GM18526 (cell line): ENCODE measurements around the gene CPEB4.

Experiments used
- POLR2A ChIP-seq: IDR thresholded peaks from 3 replicates; pipeline ENCODE4 v1.6.1; 2011; ENCODE audit not compliant: insufficient read length; ENCODE audit errors: extremely low read depth

The CPEB4 gene

GRCh38 chr5:173888473-173889131, 453 bp downstream of the CPEB4 start:
- TF ChIP-seq POLR2A: no peak

GRCh38 chr5:173890195-173890991, 2.2 kb downstream of the CPEB4 start:
- no peak for TF ChIP-seq POLR2A

GRCh38 chr5:173891308-173892116, 3.4 kb downstream of the CPEB4 start:
- no peak for TF ChIP-seq POLR2A

GRCh38 chr5:173893192-173893561, 5.0 kb downstream of the CPEB4 start:
- no peak for TF ChIP-seq POLR2A

- no peak for TF ChIP-seq POLR2A
Measured at GRCh38 chr5:173895401-173896165, 7.4 kb downstream of the CPEB4 start.

- no peak for TF ChIP-seq POLR2A
Measured at GRCh38 chr5:173896631-173897030, 8.5 kb downstream of the CPEB4 start.

- TF ChIP-seq POLR2A: no peak
Measured at GRCh38 chr5:173901705-173902104, 13.6 kb downstream of the CPEB4 start.

- TF ChIP-seq POLR2A: no peak
Measured at GRCh38 chr5:173902334-173902733, 14.2 kb downstream of the CPEB4 start.

- TF ChIP-seq POLR2A: no peak
Measured at GRCh38 chr5:173902743-173903142, 14.6 kb downstream of the CPEB4 start.

- no peak for TF ChIP-seq POLR2A
Measured at GRCh38 chr5:173903396-173904140, 15.4 kb downstream of the CPEB4 start.

GRCh38 chr5:173904151-173904550, 16.0 kb downstream of the CPEB4 start:
- TF ChIP-seq POLR2A: no peak

GRCh38 chr5:173907284-173907683, 19.1 kb downstream of the CPEB4 start:
- TF ChIP-seq POLR2A: no peak

GRCh38 chr5:173907686-173908371, 19.7 kb downstream of the CPEB4 start:
- TF ChIP-seq POLR2A: no peak

GRCh38 chr5:173909199-173909598, 21.1 kb downstream of the CPEB4 start:
- no peak for TF ChIP-seq POLR2A
